Right ventricle myocardium inferior (tissue), 1 donor: ENCODE measurements around the gene C13orf42. TPM values are rescaled to one million over a fixed set of nuclear protein-coding genes. Genes with fewer than 3 reads are reported as not detected.
A peak's percentile ranks its signal among the peaks of the same experiment; 100 is the strongest.

ENCODE experiments used
- ATAC-seq: fragments of 200-7000 bp; cut with Tn5 transposase; one replicate; pipeline ENCODE4 v1.9.1; 2020; ENCODE audit warnings: mild to moderate bottlenecking, moderate library complexity
- DNase-seq: peaks from one replicate; pipeline ENCODE4 v3.0.0; 2021; ENCODE audit errors: missing footprints
- intact Hi-C: fragments of 100-400 bp; cut with DNase I; formaldehyde crosslinking; loops from one replicate; pipeline ENCODE4 v1.11.0; 2022
- long read RNA-seq: library from polyadenylated mRNA; unstranded; transcript quantifications from one replicate; pipeline ENCODE4 v2.0.0, GENCODE V29; 2021
- total RNA-seq: library from RNA; stranded (reverse); fragmentation: NEBNext Ultra II Directional; extraction: Animal tissue kit (Norgen Biotek cat#: 25700); gene quantifications from one replicate; pipeline ENCODE4 v1.2.1, GENCODE V29; 2021
- donor health status: DM: no; HTN: yes; CAD: no; lungs with severe emphysema.

C13orf42 gene
- total RNA-seq, result not detected
- long read RNA-seq, result 0 reads

DNA sequence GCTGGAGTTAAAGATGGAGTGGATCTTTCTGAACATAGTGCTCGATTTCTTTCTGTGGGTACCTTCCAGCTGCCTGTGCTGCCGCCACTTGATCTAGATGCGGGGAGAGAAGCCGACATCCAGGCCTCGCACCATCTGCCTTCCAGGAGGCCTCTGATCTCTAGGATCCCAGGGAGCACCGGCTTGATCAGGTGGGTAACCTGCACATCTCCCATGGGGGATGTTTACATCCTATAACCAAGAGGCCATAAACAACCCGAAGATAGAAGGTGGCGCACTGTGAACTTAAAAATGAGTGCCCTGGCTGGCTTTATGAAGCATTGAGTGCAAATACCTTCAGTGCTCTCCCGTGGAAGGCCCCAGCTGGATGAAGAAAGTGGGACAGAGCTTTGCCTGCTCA lies at the start of gene C13orf42:
TSS of gene C13orf42 (minus strand) at position 101 of the 400 bp plus-strand sequence. CDS start at position 36, 65 bp downstream.
- no peak for ATAC-seq
- intact Hi-C loops, result no loop called here
- DNase-seq, result no peak

DNA sequence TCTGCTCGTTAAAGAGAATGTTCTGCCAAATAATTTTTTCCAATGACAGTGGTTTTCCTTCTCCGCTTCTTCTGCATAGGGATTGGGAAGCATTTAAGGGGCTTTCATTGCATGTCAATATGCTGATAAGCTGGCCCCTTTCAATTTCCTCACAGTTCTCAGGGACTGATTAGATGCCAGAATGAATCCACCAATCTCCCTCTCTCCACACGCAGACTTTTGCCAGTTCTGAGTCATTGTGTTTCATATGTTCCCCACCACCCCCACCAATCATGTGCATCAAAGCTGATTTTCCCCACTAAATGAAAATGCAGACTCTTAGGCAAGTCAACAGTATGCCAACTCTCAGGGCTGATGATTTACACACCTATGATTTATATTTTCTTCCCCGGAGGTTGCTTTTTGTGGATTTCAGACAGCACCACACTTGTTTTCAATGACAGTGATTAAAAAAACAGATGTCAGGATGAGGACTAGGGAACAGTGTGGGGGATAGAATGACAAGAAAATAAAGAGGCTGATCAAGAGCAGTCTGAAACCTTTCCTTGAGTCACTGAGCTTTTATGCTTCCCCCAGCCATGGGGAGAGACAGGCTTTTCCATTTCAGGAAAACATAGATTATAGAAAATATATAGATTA lies 47.9 kb upstream of the C13orf42 start:
- intact Hi-C loops, result no loop called here
- DNase-seq (no peak), ATAC-seq (no peak)

DNA sequence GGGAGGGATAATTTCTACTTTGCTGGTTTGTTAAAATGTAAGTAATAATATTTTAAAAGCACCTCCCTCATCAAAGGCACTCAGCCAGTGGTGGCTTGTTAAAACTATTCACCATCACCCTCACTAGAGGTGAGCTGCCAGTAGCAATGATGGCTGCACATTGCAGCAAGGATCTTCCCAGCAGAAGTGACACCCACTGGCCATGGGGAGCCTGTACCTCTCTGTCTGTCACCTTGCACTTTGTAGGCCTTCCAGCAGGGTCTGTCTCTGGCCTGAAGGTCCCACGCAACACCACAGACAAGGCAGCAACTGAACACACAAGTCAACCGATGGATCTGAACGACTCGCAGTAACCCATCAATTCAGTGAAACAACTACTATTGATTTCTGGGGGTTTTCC lies 47.3 kb upstream of the C13orf42 start:
- ATAC-seq, result no peak
- intact Hi-C loops, result no loop called here
- DNase-seq, result no peak

DNA sequence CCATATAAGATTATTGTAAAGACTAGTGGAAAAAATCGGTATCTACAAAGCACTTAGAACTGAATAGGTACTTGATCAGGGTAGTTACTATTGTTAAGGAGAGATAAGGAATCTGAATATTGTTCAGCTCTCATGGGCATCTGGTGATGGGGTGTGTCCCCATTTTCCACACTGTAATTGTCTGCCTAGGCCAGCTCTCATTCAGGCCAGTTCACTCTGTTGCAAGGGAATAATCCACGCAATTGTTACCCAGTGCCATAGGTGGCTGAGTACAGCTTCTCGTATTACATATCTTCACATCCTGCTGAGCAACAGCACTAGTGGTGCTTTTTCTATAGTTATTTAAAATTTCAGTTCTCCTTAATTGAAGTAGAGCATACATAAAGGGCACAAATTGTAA lies 45.6 kb upstream of the C13orf42 start:
- ATAC-seq, result no peak
- intact Hi-C loops, result no loop called here
- no peak for DNase-seq

- DNase-seq, result no peak
- intact Hi-C loops, result no loop called here
- no peak for ATAC-seq
Observed at GRCh38 chr13:51155776-51156515, 44.9 kb upstream of the C13orf42 start.

GRCh38 chr13:51155161-51155560 lies 44.1 kb upstream of the C13orf42 start:
- DNase-seq, result no peak
- intact Hi-C loops, result no loop called here
- ATAC-seq, result no peak

DNA sequence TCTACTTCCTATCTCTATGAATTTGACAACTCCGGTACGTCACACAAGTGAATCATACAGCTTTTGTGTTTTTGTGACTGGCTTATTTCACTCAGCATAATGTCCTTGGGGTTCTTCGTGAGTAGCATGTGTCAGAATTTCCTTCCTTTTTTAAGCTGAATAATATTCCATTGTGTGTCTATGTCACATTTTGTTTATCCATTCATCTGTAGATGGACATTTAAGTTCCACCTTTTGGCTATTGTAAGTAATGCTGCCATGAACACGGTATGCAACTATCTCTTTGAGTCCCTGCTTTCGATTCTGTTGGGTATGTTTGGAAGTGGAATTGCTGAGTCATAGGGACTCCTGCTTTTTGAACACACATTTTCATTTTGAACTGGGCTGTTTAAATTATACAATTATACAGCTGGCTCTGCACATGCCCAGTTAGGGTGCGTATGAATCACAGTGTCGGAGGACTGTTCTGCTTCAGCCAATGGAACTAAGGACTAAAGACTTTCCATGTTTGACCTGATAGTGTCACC lies 43.0 kb upstream of the C13orf42 start:
- DNase-seq (no peak), ATAC-seq (no peak)
- intact Hi-C loops, result no loop called here

DNA sequence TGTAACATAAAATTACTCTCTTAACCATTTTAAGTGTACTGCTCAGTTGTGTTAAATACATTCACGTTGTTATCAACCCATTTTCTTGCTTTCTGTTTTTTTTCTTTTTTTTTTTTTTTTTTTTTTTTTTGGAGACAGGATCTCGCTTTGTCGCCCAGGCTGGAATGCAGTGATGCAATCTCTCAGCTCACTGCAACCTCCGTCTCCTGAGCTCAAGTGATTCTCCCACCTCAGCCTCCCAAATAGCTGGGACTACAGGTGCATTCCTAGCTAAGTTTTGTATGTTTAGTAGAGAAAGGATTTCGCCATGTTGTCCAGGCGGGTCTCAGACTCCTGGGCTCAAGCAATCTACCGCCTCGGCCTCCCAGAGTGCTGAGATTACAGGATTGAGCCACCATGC lies 42.5 kb upstream of the C13orf42 start:
- no peak for ATAC-seq
- DNase-seq, result no peak
- intact Hi-C loops, result no loop called here

- ATAC-seq (no peak), DNase-seq (peak; percentile 35)
- intact Hi-C loops, result no loop called here
Observed at GRCh38 chr13:51152701-51153100, 41.6 kb upstream of the C13orf42 start.

DNA sequence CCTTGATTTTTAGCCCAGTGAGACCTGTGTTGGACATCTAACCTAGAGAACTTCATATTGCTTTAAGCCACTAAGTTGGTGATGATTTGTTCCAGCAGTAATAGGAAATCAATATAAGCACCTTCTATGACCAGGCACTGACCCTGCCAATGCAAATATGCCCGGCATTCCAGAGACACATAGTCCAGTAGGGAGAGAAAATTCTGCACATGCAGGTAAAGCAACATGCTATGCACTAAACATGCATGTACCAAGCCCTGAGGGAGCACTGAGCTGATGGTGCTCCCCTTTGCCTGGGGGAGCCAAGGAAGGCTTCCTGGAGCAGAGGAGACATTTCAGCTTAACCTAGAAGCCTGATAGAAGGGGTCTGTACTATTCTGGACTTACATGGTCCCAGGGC lies 40.4 kb upstream of the C13orf42 start:
- intact Hi-C loops, result no loop called here
- no peak for ATAC-seq
- no peak for DNase-seq

GRCh38 chr13:51148952-51149573 lies 38.0 kb upstream of the C13orf42 start:
- intact Hi-C loops, result loop anchor here (1.0 to 5.0 kb wide), 2 partner anchors 73 to 137 kb away; partner anchors contain the start of gene FAM124A
- DNase-seq, result no peak
- ATAC-seq, result peak; percentile 67

DNA sequence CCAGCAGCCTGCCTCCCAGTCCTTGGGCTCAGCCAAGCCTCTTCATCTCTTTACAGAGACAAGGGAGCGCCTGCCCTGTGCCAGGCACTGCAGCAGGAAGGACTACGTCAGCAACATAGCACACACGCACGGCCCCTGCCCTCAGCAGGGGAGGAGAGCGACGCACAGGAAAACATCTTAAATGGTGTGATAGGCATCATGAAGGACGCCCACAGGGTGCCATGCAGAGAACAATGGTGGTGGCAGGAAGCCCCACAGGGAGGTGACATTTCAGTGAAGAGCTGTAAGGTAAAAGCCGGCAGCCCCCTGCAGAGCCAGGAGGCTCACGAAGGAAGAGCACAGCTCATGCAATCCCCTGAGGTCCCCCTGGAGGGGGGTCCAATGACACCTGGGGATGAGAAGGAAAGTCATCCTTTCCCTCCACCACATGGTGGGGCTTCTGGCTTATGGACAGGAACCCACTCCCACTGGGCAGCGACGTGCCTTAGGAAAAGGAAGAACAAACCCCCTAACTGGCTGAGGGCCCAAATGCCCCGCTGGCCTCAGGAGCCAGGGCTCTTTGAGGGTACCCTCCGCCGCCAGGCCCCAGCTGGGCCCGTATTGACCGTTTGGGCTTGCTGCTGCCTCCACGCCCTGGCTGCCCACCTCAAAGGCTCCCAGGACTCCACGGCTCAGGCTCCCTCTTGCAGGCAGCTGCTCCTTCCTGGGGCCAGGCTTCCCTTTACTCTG lies 37.3 kb upstream of the C13orf42 start:
- no peak for DNase-seq
- intact Hi-C loops, result loop anchor here (5.0 kb wide), 1 partner anchor 74 kb away; the partner anchor contains the start of gene FAM124A
- no peak for ATAC-seq

DNA sequence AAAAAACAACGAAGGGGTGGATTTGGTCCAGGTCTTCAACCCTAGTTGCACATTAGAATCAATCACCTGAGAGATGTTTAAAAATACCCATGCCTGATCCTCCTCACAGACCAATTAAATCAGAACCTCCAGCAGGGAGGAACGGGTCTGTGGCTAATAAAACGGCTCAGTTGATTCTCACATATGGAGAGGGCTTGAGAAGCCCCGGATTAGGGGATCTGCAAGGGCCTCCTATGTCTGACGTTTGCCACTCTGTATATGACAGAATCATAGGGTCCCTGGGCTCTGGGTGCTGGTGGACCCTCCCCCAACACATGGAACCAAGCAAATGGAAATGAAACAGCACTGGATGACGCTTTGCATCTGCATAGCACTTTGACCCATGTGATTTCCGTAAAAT lies 36.7 kb upstream of the C13orf42 start:
- ATAC-seq (no peak), DNase-seq (no peak)
- intact Hi-C loops, result loop anchor here (5.0 kb wide), 1 partner anchor 75 kb away; the partner anchor contains the start of gene FAM124A

GRCh38 chr13:51146667-51147066 lies 35.6 kb upstream of the C13orf42 start:
- intact Hi-C loops, result loop anchor here (5.0 kb wide), 1 partner anchor 76 kb away; the partner anchor contains the start of gene FAM124A
- no peak for ATAC-seq

DNA sequence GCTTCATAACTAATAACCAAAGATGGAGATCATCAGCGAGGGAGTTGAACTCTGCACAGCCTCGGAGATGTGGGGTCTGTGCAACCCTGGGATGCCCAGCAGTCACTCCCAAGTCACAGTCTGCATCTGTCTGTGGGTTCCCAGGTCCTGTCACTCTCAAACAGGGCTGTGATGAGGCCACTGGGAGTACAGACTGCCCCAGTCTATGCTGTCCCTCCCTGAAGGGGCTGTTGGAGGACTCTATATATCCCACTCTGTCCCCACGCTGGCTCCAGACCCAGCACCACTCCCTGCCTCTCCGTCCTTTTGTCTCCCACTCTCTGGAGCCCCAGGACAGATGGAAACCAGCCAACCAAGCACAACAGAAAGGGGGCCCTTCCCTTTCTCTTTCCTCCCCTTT lies 26.2 kb upstream of the C13orf42 start:
- DNase-seq, result no peak
- intact Hi-C loops, result no loop called here
- ATAC-seq, result no peak

More at GRCh38 chr13:51146667-51147066, 35.6 kb upstream of the C13orf42 start:
- no peak for DNase-seq

DNA sequence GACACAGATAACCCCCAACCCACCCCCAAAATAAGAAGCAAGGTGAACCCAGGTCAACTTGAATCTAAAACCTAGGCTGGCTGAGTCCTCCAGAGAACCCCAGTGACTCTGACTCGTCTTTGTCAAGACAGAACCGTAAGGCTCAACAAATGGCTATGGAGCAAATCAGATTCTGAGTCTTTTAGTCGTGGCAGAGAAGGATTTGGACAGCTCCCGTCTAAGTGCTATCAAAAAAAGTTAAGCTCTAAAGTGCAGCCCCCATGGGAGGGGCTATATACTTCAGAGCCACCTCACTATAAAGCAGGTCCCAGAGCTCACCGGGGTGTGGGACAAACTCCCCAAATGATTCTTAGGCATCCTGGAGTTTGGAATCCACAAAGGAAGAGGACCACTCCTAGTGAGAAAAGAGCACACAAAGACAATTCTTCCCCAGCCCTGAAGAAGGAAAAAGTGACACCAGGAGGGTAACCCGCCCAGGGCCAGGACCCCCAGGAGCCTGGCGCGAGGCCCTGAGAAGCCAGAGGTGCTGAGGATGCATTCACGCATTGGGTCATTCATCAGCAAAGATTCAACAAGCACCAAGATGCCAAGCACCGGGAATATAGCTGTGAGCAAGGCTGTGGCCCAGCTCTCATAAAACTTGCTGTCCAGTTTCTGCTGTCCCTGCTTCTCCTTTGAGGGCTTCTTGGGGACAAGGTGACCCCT lies 25.4 kb upstream of the C13orf42 start:
- DNase-seq (no peak), ATAC-seq (no peak)
- intact Hi-C loops, result no loop called here

DNA sequence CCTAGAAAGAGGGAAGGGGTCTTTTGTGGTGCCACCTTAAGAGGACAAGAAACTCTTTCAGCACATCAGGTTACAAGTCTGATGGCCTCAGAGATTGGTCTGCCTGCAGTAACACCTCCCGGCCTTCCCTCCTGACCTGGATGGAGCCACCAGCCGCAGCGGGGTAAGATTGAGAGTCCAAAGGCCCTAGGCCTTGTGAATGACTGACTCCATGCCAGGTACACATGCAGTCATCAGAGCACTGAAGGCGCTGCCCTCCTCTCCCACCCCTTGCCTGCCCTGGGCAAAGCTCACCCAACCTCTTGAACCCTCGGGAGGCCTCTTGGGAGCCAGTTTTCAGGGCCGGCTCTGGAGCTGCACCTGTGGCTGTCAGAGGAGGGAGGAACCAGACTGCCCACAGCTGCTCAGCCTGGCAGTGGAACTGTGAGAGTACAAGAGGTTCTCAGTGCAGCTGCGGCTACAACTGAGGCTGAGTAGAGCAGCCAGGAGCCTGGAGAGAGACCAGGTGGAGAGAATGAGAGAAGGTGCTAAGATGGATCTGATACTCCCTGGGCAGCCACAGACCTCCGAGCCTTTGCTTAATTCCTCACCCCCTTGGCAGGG lies 23.8 kb upstream of the C13orf42 start:
- ATAC-seq, result no peak
- no peak for DNase-seq
- intact Hi-C loops, result no loop called here

DNA sequence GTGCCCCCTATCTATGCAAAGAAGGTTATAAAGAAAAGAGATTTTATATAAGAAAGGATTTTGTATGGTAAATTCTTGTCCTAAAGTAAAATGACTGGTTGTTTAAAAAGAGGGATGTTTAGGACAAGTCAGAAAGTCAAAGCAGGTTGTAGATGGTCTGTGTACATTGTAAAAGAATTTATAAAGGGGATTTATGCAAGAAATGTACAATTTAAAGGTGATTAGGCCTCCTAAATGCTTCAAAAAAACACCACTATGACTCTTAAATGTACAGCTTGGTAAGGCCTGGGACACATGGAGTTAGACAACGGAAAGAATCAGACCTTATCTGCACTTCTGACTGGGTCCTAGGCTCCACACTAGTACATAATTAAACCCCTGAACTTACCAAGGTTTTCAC lies 19.3 kb upstream of the C13orf42 start:
- intact Hi-C loops, result no loop called here
- no peak for ATAC-seq
- no peak for DNase-seq
